HepG2 (cell line): ENCODE results near the gene ECSIT. TPM values are rescaled to one million over a fixed set of nuclear protein-coding genes. Genes with fewer than 3 reads are reported as not detected.

Source experiments
- ARNT ChIP-seq: fragments of 450-650 bp; IDR thresholded peaks from 2 replicates; pipeline ENCODE4 v1.6.1; 2017
- GATAD2A ChIP-seq: IDR thresholded peaks from 2 replicates; pipeline ENCODE4 v1.6.1; 2016
- IKZF5 ChIP-seq: IDR thresholded peaks from 2 replicates; pipeline ENCODE4 v1.6.1; 2018; ENCODE audit warnings: missing genetic modification reagents, mild to moderate bottlenecking, missing compliant biosample characterization
- JUN ChIP-seq: sonication (generic); formaldehyde crosslinking; IDR thresholded peaks from 2 replicates; pipeline ENCODE4 v1.4.0; 2020; ENCODE audit warnings: mild to moderate bottlenecking, missing genetic modification reagents
- KDM2A ChIP-seq: sonication (generic); formaldehyde crosslinking; IDR thresholded peaks from 2 replicates; pipeline ENCODE4 v1.4.0; 2020; ENCODE audit warnings: low read depth, missing genetic modification reagents, borderline replicate concordance
- LRRFIP1 ChIP-seq: sonication (generic); formaldehyde crosslinking; conservative IDR thresholded peaks from 2 replicates; pipeline ENCODE4 v1.4.0; 2020; ENCODE audit warnings: missing genetic modification reagents
- MZF1 ChIP-seq: sonication (generic); formaldehyde crosslinking; IDR thresholded peaks from 2 replicates; pipeline ENCODE4 v1.8.1; 2023; ENCODE audit warnings: mild to moderate bottlenecking, missing genetic modification reagents, borderline replicate concordance
- NFAT5 ChIP-seq: sonication (generic); formaldehyde crosslinking; IDR thresholded peaks from 2 replicates; pipeline ENCODE4 v1.4.0; 2020; ENCODE audit warnings: missing genetic modification reagents
- NFE2L2 ChIP-seq: fragments of 150-350 bp; IDR thresholded peaks from 2 replicates; pipeline ENCODE4 v1.6.1; 2014; ENCODE audit warnings: low read length
- NR2F2 ChIP-seq: IDR thresholded peaks from 2 replicates; pipeline ENCODE4 v1.6.1; 2012; ENCODE audit warnings: low read depth, inconsistent platforms, borderline replicate concordance
- POLR2AphosphoS5 ChIP-seq: IDR thresholded peaks from 2 replicates; pipeline ENCODE4 v1.6.1; 2012; ENCODE audit warnings: low read depth, low read length
- RFXAP ChIP-seq: sonication (generic); formaldehyde crosslinking; IDR thresholded peaks from 2 replicates; pipeline ENCODE4 v1.4.0; 2020; ENCODE audit warnings: missing genetic modification reagents, borderline replicate concordance
- SNAI1 ChIP-seq: sonication (generic); formaldehyde crosslinking; IDR thresholded peaks from 2 replicates; pipeline ENCODE4 v1.5.0; 2020; ENCODE audit warnings: mild to moderate bottlenecking, missing genetic modification reagents, borderline replicate concordance
- SOX5 ChIP-seq: IDR thresholded peaks from 2 replicates; pipeline ENCODE4 v1.6.1; 2016; ENCODE audit warnings: borderline replicate concordance
- TAF1 ChIP-seq: sonication (generic); formaldehyde crosslinking; IDR thresholded peaks from 2 replicates; pipeline ENCODE4 v1.4.0; 2020; ENCODE audit warnings: missing genetic modification reagents
- TEAD3 ChIP-seq: optimal IDR thresholded peaks from 2 replicates; pipeline ENCODE3; 2016; ENCODE audit warnings: borderline replicate concordance
- WIZ ChIP-seq: sonication (generic); formaldehyde crosslinking; IDR thresholded peaks from 2 replicates; pipeline ENCODE4 v1.5.1; 2020; ENCODE audit warnings: mild to moderate bottlenecking, missing genetic modification reagents
- ZBTB26 ChIP-seq: IDR thresholded peaks from 2 replicates; pipeline ENCODE4 v1.6.1; 2016; ENCODE audit warnings: missing compliant biosample characterization, missing genetic modification reagents, borderline replicate concordance
- ZC3H4 ChIP-seq: sonication (generic); formaldehyde crosslinking; IDR thresholded peaks from 2 replicates; pipeline ENCODE4 v1.4.0; 2020; ENCODE audit warnings: missing genetic modification reagents, borderline replicate concordance
- ZNF234 ChIP-seq: sonication (generic); formaldehyde crosslinking; conservative IDR thresholded peaks from 2 replicates; pipeline ENCODE4 v1.5.1; 2020; ENCODE audit warnings: mild to moderate bottlenecking, missing genetic modification reagents
- ZNF724P ChIP-seq: sonication (generic); formaldehyde crosslinking; IDR thresholded peaks from 2 replicates; pipeline ENCODE4 v1.8.0; 2022; ENCODE audit warnings: missing genetic modification reagents, borderline replicate concordance
- ZNF773 ChIP-seq: sonication (generic); formaldehyde crosslinking; IDR thresholded peaks from 2 replicates; pipeline ENCODE4 v1.4.0; 2020; ENCODE audit warnings: missing genetic modification reagents, borderline replicate concordance
- ZNF788 ChIP-seq: sonication (generic); formaldehyde crosslinking; IDR thresholded peaks from 2 replicates; pipeline ENCODE4 v1.5.0; 2020; ENCODE audit warnings: mild to moderate bottlenecking, missing genetic modification reagents, borderline replicate concordance
- polyA plus RNA-seq, 8 experiments: library from polyadenylated mRNA; depleted of rRNA in 3 of 8; stranded (reverse) in 7 of 8; unstranded in 1 of 8; fragments of >200 nt; fragmentation: Illumina TruSeq in 4 of 8; extraction: Trizol in 4 of 8; gene quantifications; 2 replicates each; pipeline versions ENCODE4 v1.2.1 to v1.2.3, GENCODE V29; 2011 to 2016; ENCODE audit warnings: low read depth in 4 of 8, missing spikeins in 1 of 8, mixed read lengths in 1 of 8; ENCODE audit not compliant: insufficient read depth in 1 of 8
- total RNA-seq, 5 experiments: library from RNA; depleted of rRNA; stranded (reverse); fragments of >200 nt; fragmentation: Illumina TruSeq; extraction: Trizol; gene quantifications; 2 replicates each; pipeline ENCODE4 v1.2.3, GENCODE V29; 2016; ENCODE audit warnings: low read depth in 1 of 5

Gene ECSIT
- total and polyA plus RNA-seq, 2 of the 13 experiments (the other 11 are each of a cell fraction or from before 2014, with no cell fraction given) = 36.4 to 62.3 TPM

GRCh38 chr19:11530432-11530831, 1.5 kb upstream of the ECSIT start (continued):
- TF ChIP-seq IKZF5 (CRISPR knock-in tag) = peak; percentile 65; the same call in 1 of the 2 replicates
- TF ChIP-seq GATAD2A (CRISPR knock-in tag) = peak; percentile 63
- TF ChIP-seq LRRFIP1 = no peak
- peak; percentile 72; the same call in 1 of the 2 replicates for TF ChIP-seq KDM2A (CRISPR knock-in tag)
- TF ChIP-seq ARNT = no peak
- TF ChIP-seq ZNF773 (CRISPR knock-in tag) = no peak
- TF ChIP-seq WIZ (CRISPR knock-in tag) = no peak
- no peak for TF ChIP-seq ZNF724P (CRISPR knock-in tag)
- no peak for TF ChIP-seq NFE2L2
- no peak for TF ChIP-seq JUN
- TF ChIP-seq TEAD3 (CRISPR knock-in tag) = peak; percentile 37
- no peak for TF ChIP-seq ZNF234 (CRISPR knock-in tag)
- TF ChIP-seq ZC3H4 (CRISPR knock-in tag) = no peak
- no peak for TF ChIP-seq NR2F2
- TF ChIP-seq SNAI1 (CRISPR knock-in tag) = no peak
- peak; percentile 47; the same call in 1 of the 2 replicates for TF ChIP-seq SOX5
- peak; percentile 94 for TF ChIP-seq RFXAP (CRISPR knock-in tag)
- peak; percentile 48; the same call in 1 of the 2 replicates for TF ChIP-seq ZBTB26 (CRISPR knock-in tag)
- TF ChIP-seq POLR2AphosphoS5 = no peak
- TF ChIP-seq TAF1 (CRISPR knock-in tag) = no peak
- no peak for TF ChIP-seq MZF1 (CRISPR knock-in tag)
- TF ChIP-seq NFAT5 (CRISPR knock-in tag) = no peak
- TF ChIP-seq ZNF788 (CRISPR knock-in tag) = peak; percentile 55; the same call in 1 of the 2 replicates
